K562 (cell line): ENCODE results near the gene ACAP3. TPM values are rescaled to one million over a fixed set of nuclear protein-coding genes. Genes with fewer than 3 reads are reported as not detected.

Experiments used
- ADNP ChIP-seq: fragments of 200-800 bp; sonication (Bioruptor generic); IDR thresholded peaks from 2 replicates; pipeline ENCODE4 v1.6.1; 2016; ENCODE audit warnings: missing genetic modification characterization, missing compliant biosample characterization
- CEBPG ChIP-seq, 3 experiments: fragments of 200-800 bp in 1 of 3; sonication (Bioruptor generic) in 1 of 3; sonication (generic) in 1 of 3; formaldehyde crosslinking in 1 of 3; IDR thresholded peaks in 2 of 3; conservative IDR thresholded peaks in 1 of 3; 2 replicates each; pipeline versions ENCODE4 v1.6.1 to v1.8.0; 2016 to 2022; ENCODE audit warnings: missing compliant biosample characterization in 2 of 3, missing genetic modification characterization in 2 of 3, mild to moderate bottlenecking in 1 of 3, missing genetic modification reagents in 1 of 3
- CLOCK ChIP-seq: fragments of 250-450 bp; sonication (Bioruptor Pico); IDR thresholded peaks from 2 replicates; pipeline ENCODE4 v1.4.0; 2020; ENCODE audit warnings: mild to moderate bottlenecking, moderate library complexity, borderline replicate concordance
- E2F3 ChIP-seq: fragments of 250-450 bp; sonication (Bioruptor Pico); IDR thresholded peaks from 2 replicates; pipeline ENCODE4 v1.4.0; 2020; ENCODE audit warnings: mild to moderate bottlenecking
- HNRNPUL1 ChIP-seq: fragments of 200-400 bp; formaldehyde crosslinking; IDR thresholded peaks from 2 replicates; pipeline ENCODE4 v1.6.1; 2017; ENCODE audit warnings: low read length
- IFI16 ChIP-seq: fragments of 250-450 bp; sonication (Bioruptor Pico); IDR thresholded peaks from 2 replicates; pipeline ENCODE4 v2.1.2; 2022; ENCODE audit warnings: mild to moderate bottlenecking, inconsistent platforms
- KAT7 ChIP-seq: sonication (generic); formaldehyde crosslinking; IDR thresholded peaks from 2 replicates; pipeline ENCODE4 v1.8.0; 2022; ENCODE audit warnings: missing genetic modification reagents, mild to moderate bottlenecking, borderline replicate concordance
- L3MBTL2 ChIP-seq: fragments of 450-650 bp; IDR thresholded peaks from 2 replicates; pipeline ENCODE4 v1.6.1; 2016; ENCODE audit warnings: mild to moderate bottlenecking, moderate library complexity
- NR3C1 ChIP-seq: sonication (generic); formaldehyde crosslinking; IDR thresholded peaks from 2 replicates; pipeline ENCODE4 v1.8.1; 2022; ENCODE audit warnings: missing genetic modification reagents
- POLR2A ChIP-seq: fragments of 450-650 bp; conservative IDR thresholded peaks from 2 replicates; pipeline ENCODE4 v1.6.1; 2016
- PPARD ChIP-seq: fragments of 250-450 bp; sonication (Bioruptor Pico); IDR thresholded peaks from 2 replicates; pipeline ENCODE4 v1.8.0; 2022; ENCODE audit warnings: inconsistent platforms, mild to moderate bottlenecking, moderate library complexity
- RBM39 ChIP-seq: fragments of 200-400 bp; formaldehyde crosslinking; optimal IDR thresholded peaks from 2 replicates; pipeline ENCODE3; 2018; ENCODE audit warnings: low read depth, low read length
- SPI1 ChIP-seq: IDR thresholded peaks from 2 replicates; pipeline ENCODE4 v1.6.1; 2011; ENCODE audit warnings: low read depth, low read length, control low read depth, borderline replicate concordance
- THAP12 ChIP-seq: fragments of 250-450 bp; sonication (Bioruptor Pico); IDR thresholded peaks from 2 replicates; pipeline ENCODE4 v1.9.0; 2021; ENCODE audit warnings: mild to moderate bottlenecking, inconsistent platforms
- TRIM24 ChIP-seq, 2 experiments: fragments of 450-650 bp; IDR thresholded peaks; 2 replicates each; pipeline ENCODE4 v1.6.1; 2016
- ZNF76 ChIP-seq: fragments of 250-450 bp; sonication (Bioruptor Pico); IDR thresholded peaks from 2 replicates; pipeline ENCODE4 v1.4.0; 2020; ENCODE audit warnings: mild to moderate bottlenecking, moderate library complexity, borderline replicate concordance
- ZNF785 ChIP-seq: fragments of 250-450 bp; sonication (Bioruptor Pico); IDR thresholded peaks from 2 replicates; pipeline ENCODE4 v1.4.0; 2020; ENCODE audit warnings: mild to moderate bottlenecking
- polyA plus RNA-seq, 8 experiments: library from polyadenylated mRNA; depleted of rRNA in 4 of 8; stranded (reverse) in 5 of 8; unstranded in 3 of 8; fragments of >200 nt; fragmentation: Nextera tagmentation in 2 of 8; fragmentation: Illumina TruSeq in 1 of 8; extraction: Ambion mirVana in 2 of 8; extraction: Trizol in 1 of 8; gene quantifications; 2 replicates each; pipeline versions ENCODE4 v1.2.1 to v1.2.3, GENCODE V29; 2011 to 2014; ENCODE audit warnings: inconsistent platforms in 1 of 8, missing spikeins in 1 of 8
- total RNA-seq, 7 experiments: library from RNA; depleted of rRNA in 6 of 7; stranded (reverse); fragments of >200 nt in 6 of 7; fragmentation: Illumina TruSeq in 2 of 7; extraction: Trizol in 2 of 7; gene quantifications; 2 replicates each; pipeline versions ENCODE4 v1.2.1 to v1.2.3, GENCODE V29; 2011 to 2021; ENCODE audit warnings: low replicate concordance in 1 of 7
- TF ChIP-seq, protein P1 (sequence below): sonication (generic); formaldehyde crosslinking; IDR thresholded peaks from 2 replicates; pipeline ENCODE4 v1.8.1; 2023; ENCODE audit warnings: mild to moderate bottlenecking, missing genetic modification reagents, moderate library complexity
- TF ChIP-seq, protein P2 (sequence below): fragments of 450-650 bp; IDR thresholded peaks from one replicate; pipeline ENCODE4 v1.6.1; 2018; ENCODE audit warnings: mild to moderate bottlenecking, moderate library complexity; ENCODE audit not compliant: partially characterized antibody
- TF ChIP-seq, protein P3 (sequence below), 2 experiments: fragments of 250-450 bp in 1 of 2; fragments of 450-650 bp in 1 of 2; sonication (Bioruptor Pico) in 1 of 2; IDR thresholded peaks; 2 replicates each; pipeline versions ENCODE4 v1.6.1 to v1.8.0; 2016 to 2021; ENCODE audit warnings: mild to moderate bottlenecking in 2 of 2, moderate library complexity in 2 of 2, missing compliant biosample characterization in 1 of 2, missing genetic modification characterization in 1 of 2

Gene ACAP3
- total and polyA plus RNA-seq, 9 of the 15 experiments (the other 6 are each of a cell fraction or from before 2014, with no cell fraction given): 0.01 to 49.0 (median 12.0) TPM

DNA sequence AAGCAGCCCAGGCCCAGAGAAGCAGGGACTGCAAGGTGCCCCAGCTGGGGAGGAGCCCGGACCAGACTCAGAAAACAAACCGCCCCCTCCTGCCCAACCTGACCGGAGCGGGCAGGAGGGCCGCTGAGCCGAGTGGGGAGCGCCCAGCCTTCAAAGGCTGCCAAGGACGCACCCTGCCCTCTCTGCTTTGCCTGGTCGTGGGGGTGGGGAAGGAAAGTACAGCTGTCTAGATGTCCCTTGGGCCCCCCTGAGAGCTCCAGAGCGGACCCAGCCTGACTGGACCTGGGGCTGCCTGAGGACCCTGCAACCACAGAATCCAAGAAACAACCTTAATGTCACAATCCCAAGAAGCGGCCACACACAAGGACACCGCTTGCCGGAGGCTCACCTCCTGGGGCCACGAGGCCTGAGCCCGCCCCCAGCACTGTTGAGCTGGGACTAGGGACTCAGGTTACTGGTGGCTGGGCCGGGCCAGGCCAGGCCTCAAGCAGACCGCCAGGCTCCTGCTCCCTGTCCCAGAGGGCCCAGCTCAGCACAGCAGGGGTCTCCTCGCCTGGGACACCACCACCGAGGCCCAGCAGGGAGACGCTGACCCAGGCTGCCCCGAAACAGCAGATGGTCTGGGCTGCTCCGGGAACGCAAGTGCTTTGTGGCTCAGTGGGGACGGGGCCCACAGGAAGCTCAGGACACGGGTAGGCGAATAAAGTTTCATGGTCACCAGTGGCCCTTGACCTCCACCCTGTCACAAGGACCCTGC, 40.1 kb upstream of the ACAP3 start (continued):
- TF ChIP-seq, protein P1, sequence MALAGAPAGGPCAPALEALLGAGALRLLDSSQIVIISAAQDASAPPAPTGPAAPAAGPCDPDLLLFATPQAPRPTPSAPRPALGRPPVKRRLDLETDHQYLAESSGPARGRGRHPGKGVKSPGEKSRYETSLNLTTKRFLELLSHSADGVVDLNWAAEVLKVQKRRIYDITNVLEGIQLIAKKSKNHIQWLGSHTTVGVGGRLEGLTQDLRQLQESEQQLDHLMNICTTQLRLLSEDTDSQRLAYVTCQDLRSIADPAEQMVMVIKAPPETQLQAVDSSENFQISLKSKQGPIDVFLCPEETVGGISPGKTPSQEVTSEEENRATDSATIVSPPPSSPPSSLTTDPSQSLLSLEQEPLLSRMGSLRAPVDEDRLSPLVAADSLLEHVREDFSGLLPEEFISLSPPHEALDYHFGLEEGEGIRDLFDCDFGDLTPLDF (CRISPR knock-in tag): no peak
- TF ChIP-seq IFI16 (no peak), TRIM24 (IDR thresholded peaks at IDR 0.05) (no peak), ADNP (tag) (no peak), E2F3 (CRISPR knock-in tag) (no peak), THAP12 (CRISPR knock-in tag) (0 out of 2 replicates have a peak, but pooled peaks have one; percentile 17), PPARD (CRISPR knock-in tag) (no peak), NR3C1 (CRISPR knock-in tag) (no peak), CLOCK (CRISPR knock-in tag) (no peak), L3MBTL2 (peak; percentile 70), ZNF76 (no peak), ZNF785 (CRISPR knock-in tag) (no peak), POLR2A (peak; percentile 50), KAT7 (CRISPR knock-in tag) (peak; percentile 84; the same call in 1 of the 2 replicates), HNRNPUL1 (no peak), CEBPG (CRISPR knock-in tag; IDR thresholded peaks at IDR 0.05) (0 out of 2 replicates have a peak, but pooled peaks have one; percentile 27), CEBPG (tag; conservative IDR thresholded peaks at IDR 0.05 in 1 of 2, IDR thresholded peaks at IDR 0.05 in 1 of 2) (no peak), RBM39 (peak; percentile 30), SPI1 (no peak)
- TF ChIP-seq, protein P2, sequence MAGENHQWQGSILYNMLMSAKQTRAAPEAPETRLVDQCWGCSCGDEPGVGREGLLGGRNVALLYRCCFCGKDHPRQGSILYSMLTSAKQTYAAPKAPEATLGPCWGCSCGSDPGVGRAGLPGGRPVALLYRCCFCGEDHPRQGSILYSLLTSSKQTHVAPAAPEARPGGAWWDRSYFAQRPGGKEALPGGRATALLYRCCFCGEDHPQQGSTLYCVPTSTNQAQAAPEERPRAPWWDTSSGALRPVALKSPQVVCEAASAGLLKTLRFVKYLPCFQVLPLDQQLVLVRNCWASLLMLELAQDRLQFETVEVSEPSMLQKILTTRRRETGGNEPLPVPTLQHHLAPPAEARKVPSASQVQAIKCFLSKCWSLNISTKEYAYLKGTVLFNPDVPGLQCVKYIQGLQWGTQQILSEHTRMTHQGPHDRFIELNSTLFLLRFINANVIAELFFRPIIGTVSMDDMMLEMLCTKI: no peak
- TF ChIP-seq, protein P3, sequence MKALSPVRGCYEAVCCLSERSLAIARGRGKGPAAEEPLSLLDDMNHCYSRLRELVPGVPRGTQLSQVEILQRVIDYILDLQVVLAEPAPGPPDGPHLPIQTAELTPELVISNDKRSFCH (CRISPR knock-in tag; IDR thresholded peaks at IDR 0.05): no peak
- TF ChIP-seq, protein P3 (tag; IDR thresholded peaks at IDR 0.05): no peak
